ENCODE results near the gene LDLRAD3. TPM values are rescaled to one million over a fixed set of nuclear protein-coding genes. Genes with fewer than 3 reads are reported as not detected.

Gene LDLRAD3
- total RNA-seq, 4 donors from 2014 or later, result 39.7 to 50.9 (median 46.0) TPM

- no peak overlapping the region for H3K4me3 ChIP-seq
- no peak for DNase-seq (ENCODE audit: low spot score in 2 of 2)
- no peaks in the 10 kb centered on the region for H3K27me3 ChIP-seq
- peaks cover 4% of the 10 kb centered on the region for H3K36me3 ChIP-seq
- H3K9me3 ChIP-seq, result peaks cover 10% of the 10 kb centered on the region
- TF ChIP-seq EP300 (IDR thresholded peaks at IDR 0.05) (no peak), CTCF (IDR thresholded peaks at IDR 0.05) (no peak)
- WGBS, result 96% methylated on average over 4 of the region's 4 CpGs
- H3K4me1 ChIP-seq, result peaks cover 17% of the 10 kb centered on the region
- H3K27ac ChIP-seq, result no peak overlapping the region
These were observed 274.5 kb downstream of the LDLRAD3 start for GRCh38 chr11:36218283-36218921.

- DNase-seq (ENCODE audit: low spot score in 2 of 2), result no peak
- H3K4me1 ChIP-seq, result peaks cover 6% of the 10 kb centered on the region
- no peak overlapping the region for H3K4me3 ChIP-seq
- no peaks in the 10 kb centered on the region for H3K27me3 ChIP-seq
- TF ChIP-seq POLR2A (IDR thresholded peaks at IDR 0.05) (no peak), EP300 (IDR thresholded peaks at IDR 0.05) (no peak), CTCF (IDR thresholded peaks at IDR 0.05) (no peak), POLR2AphosphoS5 (IDR thresholded peaks at IDR 0.05) (no peak)
- H3K36me3 ChIP-seq, result peaks cover 4% of the 10 kb centered on the region
- peaks cover 10% of the 10 kb centered on the region for H3K9me3 ChIP-seq
- no peak overlapping the region for H3K27ac ChIP-seq
These were observed 276.1 kb downstream of the LDLRAD3 start for GRCh38 chr11:36219996-36220395.

GRCh38 chr11:36222831-36223635 is 279.2 kb downstream of the LDLRAD3 start:
- H3K4me1 ChIP-seq, result peaks cover 4% of the 10 kb centered on the region
- no peak for DNase-seq (ENCODE audit: low spot score in 2 of 2)
- WGBS, result 48% methylated on average over 14 of the region's 14 CpGs
- H3K4me3 ChIP-seq, result no peak overlapping the region
- H3K9me3 ChIP-seq, result peaks cover 10% of the 10 kb centered on the region
- peaks cover 12% of the 10 kb centered on the region for H3K36me3 ChIP-seq
- H3K27ac ChIP-seq, result no peak overlapping the region
- no peaks in the 10 kb centered on the region for H3K27me3 ChIP-seq
- no peak for TF ChIP-seq CTCF (IDR thresholded peaks at IDR 0.05)
- TF ChIP-seq POLR2AphosphoS5 (IDR thresholded peaks at IDR 0.05), result no peak
- TF ChIP-seq EP300 (IDR thresholded peaks at IDR 0.05), result no peak
- TF ChIP-seq POLR2A (IDR thresholded peaks at IDR 0.05), result no peak

GRCh38 chr11:36224209-36224882 is 280.5 kb downstream of the LDLRAD3 start:
- 71% methylated on average over 5 of the region's 5 CpGs for WGBS
- Histone ChIP-seq H3K9me3 (peaks cover 10% of the 10 kb centered on the region), H3K4me1 (peaks cover 8% of the 10 kb centered on the region), H3K4me3 (no peak overlapping the region), H3K27me3 (no peaks in the 10 kb centered on the region), H3K36me3 (peaks cover 11% of the 10 kb centered on the region), H3K27ac (no peak overlapping the region)
- no peak for DNase-seq (ENCODE audit: low spot score in 2 of 2)
- no peak for TF ChIP-seq POLR2AphosphoS5 (IDR thresholded peaks at IDR 0.05)
- no peak for TF ChIP-seq EP300 (IDR thresholded peaks at IDR 0.05)
- TF ChIP-seq POLR2A (IDR thresholded peaks at IDR 0.05), result no peak
- TF ChIP-seq CTCF (IDR thresholded peaks at IDR 0.05), result no peak

GRCh38 chr11:36227044-36227443 is 283.2 kb downstream of the LDLRAD3 start:
- Histone ChIP-seq H3K36me3 (peaks cover 11% of the 10 kb centered on the region), H3K27ac (no peak overlapping the region), H3K9me3 (no peaks in the 10 kb centered on the region), H3K27me3 (no peaks in the 10 kb centered on the region), H3K4me3 (no peak overlapping the region), H3K4me1 (peaks cover 10% of the 10 kb centered on the region)
- 94% methylated on average over 15 of the region's 15 CpGs for WGBS
- DNase-seq (ENCODE audit: low spot score in 2 of 2), result no peak
- TF ChIP-seq EP300 (IDR thresholded peaks at IDR 0.05), result no peak
- TF ChIP-seq POLR2AphosphoS5 (IDR thresholded peaks at IDR 0.05), result no peak
- no peak for TF ChIP-seq CTCF (IDR thresholded peaks at IDR 0.05)
- TF ChIP-seq POLR2A (IDR thresholded peaks at IDR 0.05), result no peak

Data from suprapubic skin (tissue), 4 donors.